ENCODE data around the gene GNG14.

- TF ChIP-seq CTCF (IDR thresholded peaks at IDR 0.05; ENCODE audit: borderline replicate concordance, extremely low read depth, low read length, poor library complexity, severe bottlenecking) (no peak), EZH2 (IDR thresholded peaks at IDR 0.05; ENCODE audit: borderline replicate concordance, low read depth, low read length, severe bottlenecking) (no peak)
Observed at GRCh38 chr19:12701596-12702282, 13.9 kb downstream of the GNG14 start.
